GM12865 (cell line): ENCODE results near the gene ZMIZ1.

Source experiments
- DNase-seq: peaks from one replicate; pipeline ENCODE4 v3.0.0; 2010; ENCODE audit warnings: low read depth
- H3K4me3 ChIP-seq: 2 replicates; pipeline ENCODE4 v1.5.1; 2011; ENCODE audit warnings: mild to moderate bottlenecking, low read depth, low read length, control low read depth
- CTCF ChIP-seq: IDR thresholded peaks from 2 replicates; pipeline ENCODE4 v1.5.1; 2011; ENCODE audit warnings: low read length, control low read depth, low read depth, inconsistent platforms; ENCODE audit not compliant: insufficient read depth; ENCODE audit errors: missing control alignments

ZMIZ1 gene

GRCh38 chr10:79219322-79219957 lies 150.7 kb downstream of the ZMIZ1 start:
- no peak overlapping the region for H3K4me3 ChIP-seq
- no peak for TF ChIP-seq CTCF
- no peak for DNase-seq

GRCh38 chr10:79220307-79220706 lies 151.5 kb downstream of the ZMIZ1 start:
- no peak for TF ChIP-seq CTCF

GRCh38 chr10:79221110-79222051 lies 152.6 kb downstream of the ZMIZ1 start:
- H3K4me3 ChIP-seq, result no peak overlapping the region
- no peak for TF ChIP-seq CTCF
- no peak for DNase-seq

More at GRCh38 chr10:79220307-79220706, 151.5 kb downstream of the ZMIZ1 start:
- H3K4me3 ChIP-seq, result no peak overlapping the region
- DNase-seq, result no peak

- no peak overlapping the region for H3K4me3 ChIP-seq
- DNase-seq, result no peak
- no peak for TF ChIP-seq CTCF
Measured at GRCh38 chr10:79222186-79222585, 153.4 kb downstream of the ZMIZ1 start.

- no peak for DNase-seq
- H3K4me3 ChIP-seq, result no peak overlapping the region
- TF ChIP-seq CTCF, result no peak
Measured at GRCh38 chr10:79223091-79224048, 154.6 kb downstream of the ZMIZ1 start.

GRCh38 chr10:79224263-79224949 lies 155.6 kb downstream of the ZMIZ1 start:
- no peak for DNase-seq
- no peak for TF ChIP-seq CTCF
- H3K4me3 ChIP-seq, result no peak overlapping the region
